ENCODE measurements around the gene ZNF280A.

ZNF280A gene

GRCh38 chr22:22520020-22520656 lies at the start of gene ZNF280A:
TSS of gene ZNF280A (minus strand) at chr22:22520270. CDS start at chr22:22515630, 4,640 bp downstream.
- no peak for DNase-seq (ENCODE audit: low spot score)

- DNase-seq (ENCODE audit: low spot score), result no peak
These were observed 49.1 kb upstream of the ZNF280A start for GRCh38 chr22:22569218-22569617.

GRCh38 chr22:22565981-22566380 lies 45.9 kb upstream of the ZNF280A start:
- no peak for DNase-seq (ENCODE audit: low spot score)

GRCh38 chr22:22558972-22559603 lies 39.0 kb upstream of the ZNF280A start, which contains the start of gene PRAME:
TSS of gene PRAME (minus strand) at chr22:22559265. CDS start at chr22:22556832, 2,433 bp downstream.
- peak; percentile 80 for DNase-seq (ENCODE audit: low spot score)

GRCh38 chr22:22558071-22558971 lies 38.3 kb upstream of the ZNF280A start:
- no peak for DNase-seq (ENCODE audit: low spot score)

GRCh38 chr22:22556995-22557925 lies 37.2 kb upstream of the ZNF280A start:
- no peak for DNase-seq (ENCODE audit: low spot score)

- no peak for DNase-seq (ENCODE audit: low spot score)
These were observed 36.5 kb upstream of the ZNF280A start for GRCh38 chr22:22556578-22556977.

- DNase-seq (ENCODE audit: low spot score), result no peak
These were observed 35.5 kb upstream of the ZNF280A start for GRCh38 chr22:22555596-22555995.

GRCh38 chr22:22554587-22555284 lies 34.7 kb upstream of the ZNF280A start:
- DNase-seq (ENCODE audit: low spot score), result no peak

- no peak for DNase-seq (ENCODE audit: low spot score)
These were observed 33.9 kb upstream of the ZNF280A start for GRCh38 chr22:22553735-22554586.

- no peak for DNase-seq (ENCODE audit: low spot score)
These were observed 33.1 kb upstream of the ZNF280A start for GRCh38 chr22:22553141-22553540.

GRCh38 chr22:22552630-22553029 lies 32.6 kb upstream of the ZNF280A start:
- no peak for DNase-seq (ENCODE audit: low spot score)

GRCh38 chr22:22550789-22551434 lies 30.8 kb upstream of the ZNF280A start:
- DNase-seq (ENCODE audit: low spot score), result no peak

- no peak for DNase-seq (ENCODE audit: low spot score)
These were observed 28.8 kb upstream of the ZNF280A start for GRCh38 chr22:22548910-22549309.

GRCh38 chr22:22548317-22548716 lies 28.2 kb upstream of the ZNF280A start:
- DNase-seq (ENCODE audit: low spot score), result no peak

GRCh38 chr22:22547692-22548300 lies 27.7 kb upstream of the ZNF280A start:
- DNase-seq (ENCODE audit: low spot score), result no peak

- no peak for DNase-seq (ENCODE audit: low spot score)
These were observed 27.2 kb upstream of the ZNF280A start for GRCh38 chr22:22547226-22547625.

GRCh38 chr22:22546490-22546889 lies 26.4 kb upstream of the ZNF280A start:
- no peak for DNase-seq (ENCODE audit: low spot score)

GRCh38 chr22:22545084-22545483 lies 25.0 kb upstream of the ZNF280A start:
- DNase-seq (ENCODE audit: low spot score), result no peak

Measured in kidney tubule cell (primary cell).